Posterior vena cava (tissue), 2 donors: Measurements from ENCODE around the gene SH3BP1. TPM values are rescaled to one million over a fixed set of nuclear protein-coding genes. Genes with fewer than 3 reads are reported as not detected.
"Not testable (repeated sequence)": the region's sequence is repeated elsewhere in the genome, so short reads cannot be mapped to it uniquely, and the experiment has no call there.

Source experiments
- DNase-seq: peaks from one replicate; pipeline ENCODE4 v3.0.0-alpha.2; 2020; ENCODE audit warnings: low spot score
- intact Hi-C, 2 donors: fragments of 100-400 bp; cut with DNase I; formaldehyde crosslinking; loops; one replicate each; pipeline versions ENCODE4 v1.14.1 to v1.14.2; 2022 to 2023
- total RNA-seq, 2 donors: library from RNA; stranded (reverse); fragmentation: NEBNext Ultra II Directional; extraction: Animal tissue kit (Norgen Biotek cat#: 25700); gene quantifications; one replicate each; pipeline ENCODE4 v1.2.1, GENCODE V29; 2021
- donor health status: DM: yes; HTN: yes; CAD: no.
- donor health status: DM: yes; HTN: yes; CAD: no.

The SH3BP1 gene
- total RNA-seq, 2 donors from 2014 or later: 7.2 to 7.4 TPM

DNA sequence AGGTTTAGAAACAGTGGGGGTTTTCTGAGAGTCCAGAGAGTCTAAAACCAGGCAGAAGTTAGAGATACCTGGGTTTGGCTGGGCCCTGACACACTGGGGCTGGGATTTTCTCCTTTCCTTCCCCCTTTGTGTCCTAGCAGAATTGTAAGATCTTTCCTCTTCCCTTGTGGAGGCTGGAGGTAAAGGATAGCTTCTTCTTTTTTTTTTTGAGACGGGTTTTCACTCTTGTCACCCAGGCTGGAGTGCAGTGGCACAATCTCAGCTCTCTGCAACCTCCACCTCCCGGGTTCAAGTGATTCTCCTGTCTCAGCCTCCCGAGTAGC lies 29.4 kb upstream of the SH3BP1 start:
- DNase-seq, intact Hi-C loops: not testable (repeated sequence)

DNA sequence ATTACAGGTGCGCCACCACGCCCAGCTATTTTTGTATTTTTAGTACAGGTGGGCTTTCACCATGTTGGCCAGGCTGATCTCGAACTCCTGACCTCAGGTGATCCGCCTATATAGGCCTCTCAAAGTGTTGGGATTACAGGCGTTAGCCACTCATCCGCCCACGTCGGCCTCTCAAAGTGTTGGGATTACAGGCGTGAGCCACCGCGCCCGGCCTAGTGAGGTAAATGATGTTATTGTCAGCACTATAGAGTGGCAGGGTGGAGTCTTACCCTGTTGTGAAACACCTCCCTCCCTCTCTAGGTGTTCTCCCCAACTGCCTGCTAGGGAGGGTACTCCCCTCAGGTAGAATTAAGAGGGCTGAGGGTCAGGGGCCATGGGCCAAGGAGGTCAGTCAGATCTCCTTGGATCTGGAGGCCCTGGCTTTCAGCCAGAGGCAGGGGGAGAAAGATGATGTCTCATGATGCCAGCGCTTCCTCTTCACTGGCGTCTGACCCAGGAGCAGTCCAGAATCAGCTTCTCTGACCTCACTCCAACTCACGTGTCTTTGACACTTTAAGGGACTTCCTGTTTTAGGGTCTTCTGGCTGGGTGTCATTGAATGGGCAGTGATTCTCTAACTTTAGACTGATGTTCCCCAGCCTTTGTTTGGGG lies 28.9 kb upstream of the SH3BP1 start:
- intact Hi-C loops: no loop called here
- no peak for DNase-seq

DNA sequence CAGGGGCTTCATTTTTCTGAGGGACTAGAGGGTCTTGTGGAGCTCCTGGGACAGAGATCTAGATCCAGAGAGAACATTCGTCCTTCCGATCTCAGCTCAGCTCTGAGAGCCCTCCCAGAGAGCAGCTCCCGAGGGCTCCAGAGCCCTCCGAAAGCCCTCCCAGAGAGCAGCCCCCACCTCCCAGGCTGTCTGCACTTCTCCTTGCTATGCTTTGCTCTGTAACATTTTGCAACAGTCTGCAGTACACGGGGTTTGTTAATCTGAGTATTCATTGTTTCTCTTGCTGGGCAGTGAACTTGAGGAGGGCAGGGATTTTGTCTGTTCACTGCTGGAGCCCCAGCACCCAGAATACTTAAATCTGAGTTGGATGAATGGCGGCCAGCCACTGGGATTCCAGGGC lies 28.3 kb upstream of the SH3BP1 start:
- intact Hi-C loops: no loop called here
- DNase-seq: no peak

DNA sequence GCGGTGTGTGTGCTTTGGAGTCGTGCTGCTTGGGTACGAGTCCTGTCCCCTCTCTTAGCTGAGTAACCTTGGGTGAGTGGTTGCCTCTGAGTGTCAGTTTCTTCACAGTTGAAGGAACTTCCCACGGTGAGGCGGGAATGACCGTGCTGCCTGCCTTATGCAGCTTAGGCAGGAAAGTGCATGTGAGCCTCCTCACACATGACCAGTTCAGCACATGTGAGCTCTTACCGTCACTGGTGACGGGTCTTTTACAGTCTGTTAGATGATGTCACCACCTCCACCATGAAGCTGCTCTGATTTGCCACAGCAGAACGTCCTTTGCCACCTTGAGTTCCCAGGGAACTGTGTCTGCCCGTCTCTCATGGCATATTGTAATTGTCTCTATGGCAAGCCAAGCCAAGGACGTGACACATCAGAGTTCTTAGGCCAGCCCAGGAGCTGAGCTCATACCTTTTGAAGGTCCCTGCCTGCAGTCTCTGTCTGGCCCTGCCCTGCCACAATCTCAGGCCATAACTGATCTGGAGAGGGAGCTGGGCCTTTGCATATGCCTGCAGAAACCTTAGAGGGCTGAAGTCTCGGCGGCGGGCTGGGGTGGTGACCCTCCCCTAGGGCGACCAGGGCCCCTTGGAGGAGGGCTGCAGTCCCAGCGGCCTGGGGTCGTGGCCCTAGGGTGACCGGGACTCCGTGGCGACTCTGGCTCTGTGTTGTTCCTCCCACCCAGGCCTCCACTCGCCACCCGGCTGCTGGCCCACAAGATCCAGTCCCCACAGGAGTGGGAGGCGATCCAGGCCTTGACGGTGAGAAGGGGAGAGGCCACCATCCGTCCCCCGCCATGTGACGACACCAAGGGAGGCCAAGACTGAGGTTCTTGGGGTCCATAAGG lies 23.0 kb upstream of the SH3BP1 start:
- intact Hi-C loops: no loop called here
- no peak for DNase-seq

DNA sequence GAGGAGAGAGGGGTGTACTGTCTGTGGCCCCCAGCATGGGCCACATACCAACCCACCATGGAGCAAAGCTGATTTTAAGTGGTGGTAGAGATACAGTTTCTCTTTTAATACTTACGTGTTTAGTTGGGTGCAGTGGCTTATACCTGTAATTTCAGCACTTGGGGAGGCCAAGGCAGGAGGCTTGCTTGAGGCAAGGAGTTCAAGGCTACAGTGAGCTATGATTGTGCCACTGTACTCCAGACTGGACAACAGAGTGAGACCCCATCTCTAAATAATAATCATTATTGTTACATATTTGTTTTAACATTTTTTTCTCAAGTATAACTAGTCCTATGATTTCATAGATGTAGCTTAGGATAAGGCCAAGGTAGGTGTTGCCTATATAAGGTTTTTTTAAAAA lies 22.0 kb upstream of the SH3BP1 start:
- intact Hi-C loops: no loop called here
- DNase-seq: no peak

DNA sequence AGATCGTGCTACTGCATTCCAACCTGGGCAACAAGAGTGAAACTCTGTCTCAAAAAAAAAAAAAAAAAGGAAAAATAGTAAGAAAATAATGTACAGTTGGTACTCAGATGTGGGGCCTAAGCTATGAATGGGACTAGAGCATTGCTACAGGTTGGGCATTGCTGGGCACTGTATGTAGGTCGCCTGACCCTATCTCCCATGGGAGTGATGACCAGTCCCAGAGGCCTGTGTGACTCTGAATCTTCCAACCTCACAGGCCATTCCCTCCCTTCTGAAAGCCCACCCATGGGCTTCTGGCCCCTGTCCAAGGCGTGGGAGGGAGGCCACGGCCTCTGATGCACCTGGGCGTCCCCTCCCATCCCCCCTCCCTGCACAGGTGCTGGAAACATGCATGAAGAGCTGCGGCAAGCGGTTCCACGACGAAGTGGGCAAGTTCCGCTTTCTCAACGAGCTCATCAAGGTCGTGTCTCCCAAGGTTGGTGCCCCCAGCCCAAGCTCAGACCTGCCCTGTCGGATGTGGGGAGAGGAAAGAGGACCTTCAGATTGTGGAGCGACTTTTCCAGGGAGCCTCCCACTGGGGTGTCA lies 21.3 kb upstream of the SH3BP1 start:
- intact Hi-C loops: no loop called here
- DNase-seq: no peak

DNA sequence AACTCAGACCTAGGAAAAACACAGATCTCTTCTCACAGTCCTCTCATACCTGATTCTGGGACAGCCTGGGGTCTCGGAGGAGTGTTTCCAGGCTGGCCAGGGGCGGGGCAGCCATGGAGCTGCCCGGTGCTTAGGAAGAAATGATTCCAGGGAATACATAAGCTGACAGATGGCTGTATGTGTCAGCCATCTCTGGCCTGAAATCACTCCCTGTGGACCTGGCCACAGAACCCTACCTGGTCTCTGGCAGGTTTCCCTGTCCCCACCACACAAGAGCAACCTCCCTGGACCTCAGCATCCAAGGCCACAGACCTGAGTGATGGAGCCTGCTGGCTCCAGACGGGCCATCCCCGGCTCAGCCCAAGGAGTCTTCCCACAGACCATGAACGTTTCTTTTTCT lies 20.8 kb upstream of the SH3BP1 start:
- DNase-seq: no peak
- intact Hi-C loops: no loop called here

DNA sequence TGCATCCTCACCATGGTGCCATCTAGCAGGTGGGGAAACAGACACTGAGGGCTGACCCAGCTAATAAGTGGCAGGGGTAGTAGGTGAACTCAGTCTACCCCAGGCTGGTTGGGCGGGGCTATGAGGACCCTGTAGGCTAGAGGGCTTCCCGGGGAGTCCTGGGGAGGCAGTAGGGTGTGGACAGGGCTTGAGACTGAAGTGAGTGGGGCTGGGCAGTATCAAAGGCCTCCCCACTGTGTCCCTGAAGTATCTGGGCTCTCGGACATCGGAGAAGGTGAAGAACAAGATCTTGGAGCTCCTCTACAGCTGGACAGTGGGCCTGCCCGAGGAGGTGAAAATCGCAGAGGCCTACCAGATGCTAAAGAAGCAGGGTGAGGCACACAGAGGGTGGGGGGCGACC lies 19.5 kb upstream of the SH3BP1 start:
- no peak for DNase-seq
- intact Hi-C loops: no loop called here

DNA sequence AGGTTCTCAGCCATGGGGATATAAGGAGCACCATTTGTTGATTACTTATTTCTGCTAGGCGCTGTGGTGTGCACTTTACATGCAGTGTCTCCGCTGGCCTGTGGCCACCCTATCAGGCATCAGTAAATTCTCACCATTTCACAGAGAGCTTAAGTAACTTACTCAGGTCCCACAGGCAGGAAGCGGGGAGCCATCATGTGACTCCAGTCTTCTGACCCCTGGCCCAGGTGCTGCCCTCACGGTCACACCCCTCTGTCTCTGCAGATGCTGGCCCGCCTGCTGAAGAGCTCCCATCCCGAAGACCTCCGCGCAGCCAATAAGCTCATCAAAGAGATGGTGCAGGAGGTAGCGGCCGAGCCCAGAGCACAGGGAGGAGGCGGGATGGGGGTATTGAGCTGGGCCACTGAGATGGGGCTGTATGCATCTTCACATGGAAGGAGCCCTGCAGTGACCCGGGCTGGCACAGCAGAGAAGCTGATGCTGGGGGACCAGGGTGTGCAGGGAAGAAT lies 18.1 kb upstream of the SH3BP1 start:
- intact Hi-C loops: no loop called here
- no peak for DNase-seq

DNA sequence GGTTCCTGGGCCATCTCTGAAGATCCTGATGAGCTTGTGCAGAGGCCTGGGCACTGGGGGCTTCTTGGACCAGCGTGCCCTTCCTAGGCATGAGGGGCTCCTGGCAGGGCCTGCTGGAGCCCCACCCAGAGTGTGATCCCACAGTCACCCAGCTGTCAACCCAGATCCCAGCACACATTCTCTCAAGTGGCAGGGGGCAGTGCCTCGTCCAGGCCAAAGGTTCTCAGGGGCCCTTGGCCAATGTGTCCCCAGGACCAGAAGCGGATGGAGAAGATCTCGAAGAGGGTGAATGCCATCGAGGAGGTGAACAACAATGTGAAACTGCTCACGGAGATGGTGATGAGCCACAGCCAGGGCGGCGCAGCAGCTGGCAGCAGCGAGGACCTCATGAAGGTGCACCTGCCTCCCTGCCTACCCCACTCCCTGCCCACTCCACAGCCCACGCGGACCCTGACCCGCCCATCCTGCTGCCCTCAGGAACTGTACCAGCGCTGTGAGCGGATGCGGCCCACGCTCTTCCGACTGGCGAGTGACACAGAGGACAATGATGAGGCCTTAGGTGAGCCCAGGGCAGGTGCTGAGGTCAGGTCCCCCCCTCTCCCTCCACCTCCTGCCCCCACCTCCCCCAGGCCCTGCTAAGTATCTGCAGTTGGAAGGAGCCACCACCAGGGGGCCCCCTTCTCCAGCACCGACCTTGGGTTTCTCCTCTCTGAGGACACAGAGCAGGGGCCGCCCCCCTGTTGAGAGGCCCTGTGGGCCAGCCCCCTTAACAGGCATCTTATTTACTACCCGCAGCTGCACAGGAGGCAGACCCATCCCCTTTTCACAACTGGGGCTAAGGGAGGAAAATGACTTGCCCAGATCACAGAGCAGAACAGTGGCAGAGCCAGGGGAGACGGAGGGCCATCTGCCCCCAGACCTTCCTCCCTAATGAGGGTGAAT lies 16.1 kb upstream of the SH3BP1 start:
- intact Hi-C loops: loop anchor here in 1 of 2 donors (2.0 kb wide), 2 partner anchors 63 to 165 kb away; partner anchors contain the start of gene CDC42EP1
- DNase-seq: no peak

DNA sequence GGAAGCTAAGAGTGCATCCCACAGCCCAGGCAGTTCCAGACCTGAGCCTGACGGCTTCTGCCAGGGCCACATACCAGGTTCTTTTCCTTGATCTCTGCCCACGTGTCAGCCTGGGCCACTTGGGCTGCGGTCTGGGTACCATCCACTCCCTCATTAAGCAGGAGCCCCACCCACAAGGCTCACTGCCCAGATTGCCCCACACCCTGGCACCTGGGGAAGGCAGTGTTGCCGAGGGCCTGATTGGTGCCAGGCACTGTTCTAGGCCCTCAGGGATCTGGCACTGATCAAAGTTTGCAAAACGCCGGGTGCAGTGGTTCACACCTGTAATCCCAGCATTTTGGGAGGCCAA lies 15.5 kb upstream of the SH3BP1 start:
- no peak for DNase-seq
- intact Hi-C loops: loop anchor here in 1 of 2 donors (2.0 kb wide), 1 partner anchor 63 kb away; the partner anchor contains the start of gene CDC42EP1

DNA sequence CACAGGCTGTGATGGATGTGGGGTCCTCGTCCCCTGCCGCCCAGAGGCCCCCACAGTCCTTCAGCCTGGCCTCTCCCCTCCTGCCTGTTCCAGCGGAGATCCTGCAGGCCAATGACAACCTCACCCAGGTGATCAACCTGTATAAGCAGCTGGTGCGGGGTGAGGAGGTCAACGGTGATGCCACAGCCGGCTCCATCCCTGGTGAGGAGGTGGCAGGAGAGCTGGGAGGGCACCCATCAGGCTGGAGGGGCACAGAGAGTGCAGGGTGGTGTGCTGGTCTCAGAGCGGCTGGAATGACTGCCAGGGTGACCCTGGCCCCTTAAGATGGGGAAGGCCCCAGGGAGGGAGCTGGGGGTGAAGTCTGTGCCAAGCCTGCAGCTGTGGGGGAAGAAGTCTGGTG lies 14.6 kb upstream of the SH3BP1 start:
- DNase-seq: no peak
- intact Hi-C loops: loop anchor here in 1 of 2 donors (2.0 kb wide), 1 partner anchor 64 kb away; the partner anchor contains the start of gene CDC42EP1

DNA sequence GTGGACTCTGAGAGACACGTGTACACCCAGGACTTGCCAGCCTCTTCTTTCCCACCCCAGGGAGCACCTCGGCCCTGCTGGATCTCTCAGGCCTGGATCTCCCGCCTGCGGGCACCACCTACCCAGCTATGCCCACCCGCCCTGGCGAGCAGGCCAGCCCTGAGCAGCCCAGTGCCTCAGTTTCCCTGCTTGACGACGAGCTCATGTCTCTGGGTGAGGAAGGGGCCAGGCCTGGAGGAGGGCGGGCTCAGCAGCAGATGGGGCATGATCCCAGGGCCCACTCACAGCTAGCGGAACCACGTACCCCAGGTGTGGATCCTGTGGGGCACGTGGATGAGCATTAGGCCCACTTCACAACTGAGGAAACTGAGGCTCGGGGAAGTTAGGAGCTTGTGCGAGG lies 13.7 kb upstream of the SH3BP1 start:
- no peak for DNase-seq
- intact Hi-C loops: loop anchor here in 1 of 2 donors (2.0 kb wide), 1 partner anchor 65 kb away; the partner anchor contains the start of gene CDC42EP1

DNA sequence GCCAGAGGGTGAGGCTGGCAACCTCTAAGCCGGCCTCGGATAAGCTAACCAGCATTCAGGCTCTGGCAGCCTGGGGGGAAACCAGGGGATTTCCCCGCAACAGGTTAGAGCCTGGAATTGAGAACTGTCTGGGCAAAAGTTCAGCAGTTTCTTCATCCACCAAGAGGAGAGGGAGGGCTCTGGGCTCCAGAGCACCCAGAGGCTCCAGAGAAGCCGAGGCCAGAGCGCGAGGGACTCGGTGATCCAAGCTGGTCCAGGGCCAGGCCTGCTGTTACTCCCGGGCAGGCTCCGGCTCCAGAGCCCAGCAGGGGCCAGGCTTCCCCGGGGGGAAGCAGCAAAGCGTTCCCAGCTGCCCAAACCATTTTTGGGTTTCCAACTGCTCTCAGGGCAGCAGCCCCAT lies 13.3 kb upstream of the SH3BP1 start:
- peak; percentile 93 for DNase-seq
- intact Hi-C loops: no loop called here

DNA sequence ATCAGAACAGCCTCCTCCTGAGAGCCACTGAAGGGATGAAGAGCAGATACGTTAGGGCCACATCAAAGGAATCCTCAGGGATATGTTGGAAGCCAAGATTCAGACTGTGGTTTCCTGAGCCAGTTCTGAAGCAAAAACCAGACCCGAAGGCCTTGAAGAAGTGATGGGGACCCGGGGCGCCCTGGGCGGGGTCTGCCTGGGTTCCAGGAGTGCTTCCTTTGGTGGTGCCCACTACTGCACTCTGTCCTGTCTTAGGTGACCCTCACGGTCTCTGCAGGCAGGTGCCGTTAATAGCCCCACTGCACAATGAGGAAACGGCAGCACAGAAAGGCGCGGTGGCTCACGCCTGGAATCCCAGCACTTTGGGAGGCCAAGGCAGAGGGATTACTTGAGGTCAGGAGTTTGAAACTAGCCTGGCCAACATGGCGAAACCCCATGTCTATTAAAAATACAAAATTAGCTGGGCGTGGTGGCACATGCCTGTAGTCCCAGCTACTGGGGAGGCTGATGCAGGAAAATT lies 12.9 kb upstream of the SH3BP1 start:
- no peak for DNase-seq
- intact Hi-C loops: no loop called here

DNA sequence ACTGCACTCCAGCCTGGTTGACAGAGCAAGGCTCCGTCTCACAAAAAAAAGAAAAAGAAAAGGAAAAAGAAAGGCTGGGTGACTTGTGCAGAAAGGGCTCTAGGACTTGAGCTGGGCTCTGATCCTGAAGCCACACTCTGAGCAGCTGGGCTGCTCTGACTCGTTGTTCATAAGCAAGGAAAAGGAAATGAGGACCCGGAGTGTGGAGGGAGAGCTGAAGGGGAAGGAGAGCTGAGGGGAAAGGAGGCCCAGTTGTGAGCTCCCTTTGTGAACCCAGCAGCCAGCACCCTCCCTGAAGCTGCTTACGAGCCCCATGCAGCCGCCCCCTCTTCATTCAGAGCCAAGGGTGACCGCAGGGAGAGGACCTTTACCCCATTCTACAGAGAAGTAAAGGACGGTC lies 12.3 kb upstream of the SH3BP1 start:
- no peak for DNase-seq
- intact Hi-C loops: no loop called here

DNA sequence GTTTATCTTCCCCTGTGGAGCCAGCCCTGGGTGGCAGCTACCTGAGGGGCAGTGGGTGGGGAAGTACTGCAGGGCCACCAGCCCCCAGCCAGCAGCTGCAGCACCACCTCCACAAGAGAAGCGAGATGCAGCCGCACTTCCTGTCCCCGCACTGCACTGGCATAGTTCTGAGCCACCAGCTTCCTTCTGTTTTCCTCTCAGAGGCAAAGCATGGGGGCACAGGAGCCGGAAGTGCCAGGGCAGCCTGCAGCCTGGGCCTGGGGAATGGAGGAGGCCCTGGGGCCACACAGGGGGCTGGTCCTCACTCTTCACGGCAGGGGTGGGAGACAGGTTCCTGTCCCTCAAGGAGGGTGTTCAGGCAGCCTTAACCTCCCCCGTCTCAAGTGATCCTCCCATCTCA lies 11.9 kb upstream of the SH3BP1 start:
- intact Hi-C loops: no loop called here
- no peak for DNase-seq

DNA sequence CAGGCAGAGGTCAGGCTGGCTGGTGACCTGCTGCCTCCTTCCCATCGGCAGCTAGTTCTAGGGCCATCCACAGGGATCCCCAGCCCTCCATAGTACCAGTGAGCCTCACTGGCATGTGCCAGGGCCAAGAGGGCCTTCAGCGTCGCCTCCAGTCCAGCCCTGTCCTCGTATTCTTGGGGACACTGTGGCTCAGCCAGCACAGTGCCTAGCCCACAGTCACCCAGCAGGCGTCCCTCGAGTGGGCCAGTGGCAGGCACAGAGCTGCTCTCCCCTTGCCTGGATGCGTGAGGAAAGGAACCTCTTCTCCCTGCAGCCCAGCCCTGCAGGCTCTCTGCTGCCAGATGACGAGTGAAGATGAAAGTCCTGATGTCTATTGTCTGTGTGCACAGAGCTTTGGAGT lies 10.6 kb upstream of the SH3BP1 start:
- intact Hi-C loops: no loop called here

DNA sequence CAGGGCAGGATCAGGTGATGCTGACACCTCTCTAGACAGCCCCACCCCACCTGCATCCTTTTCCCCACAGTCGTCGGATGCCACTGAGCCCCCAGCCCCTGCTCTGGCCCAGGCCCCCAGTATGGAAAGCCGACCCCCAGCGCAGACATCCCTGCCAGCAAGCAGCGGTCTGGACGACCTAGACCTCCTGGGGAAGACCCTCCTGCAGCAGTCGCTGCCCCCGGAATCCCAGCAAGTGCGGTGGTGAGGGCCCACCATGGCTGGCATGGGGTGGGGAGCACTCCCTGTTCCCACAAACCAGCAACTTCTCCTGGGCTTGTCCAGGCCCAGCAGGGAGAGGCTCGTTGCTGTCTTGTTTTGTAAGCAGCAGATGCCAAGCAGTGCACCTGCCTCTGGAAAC lies 9.5 kb upstream of the SH3BP1 start:
- DNase-seq: no peak
- intact Hi-C loops: no loop called here

More for the DNA sequence above, 10.6 kb upstream of the SH3BP1 start:
- DNase-seq: no peak
